ENCODE measurements around the gene CD7.

The CD7 gene

DNA sequence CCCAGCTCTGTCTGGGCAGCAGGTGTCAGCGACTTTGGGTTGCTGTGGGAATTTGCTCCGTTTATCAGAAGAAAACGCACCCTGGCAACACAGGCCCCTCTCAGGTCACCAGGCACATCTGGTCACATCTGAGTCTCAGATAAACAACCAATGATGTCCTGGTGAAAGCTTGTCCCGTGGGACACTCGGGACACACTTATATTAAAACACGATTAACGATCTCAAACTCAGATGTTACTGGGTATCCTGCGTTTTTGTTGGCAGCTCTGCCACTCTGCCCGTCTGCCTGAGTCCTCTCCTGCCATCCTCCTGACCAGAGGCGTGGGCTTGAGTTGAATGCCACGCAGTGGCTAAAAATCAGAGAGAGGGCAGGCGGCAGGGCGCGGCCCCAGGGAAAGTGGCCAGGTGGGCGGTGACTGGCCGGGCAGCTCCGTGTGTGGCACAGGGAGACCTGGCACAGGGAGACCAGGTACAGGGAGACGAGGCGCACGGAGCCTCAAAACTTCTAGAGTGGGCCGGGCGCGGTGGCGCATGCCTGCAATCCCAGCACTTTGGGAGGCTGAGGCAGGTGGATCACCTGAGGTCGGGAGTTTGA lies 14.0 kb upstream of the CD7 start:
- Histone ChIP-seq H3K4me3 (ENCODE audit: low read depth, low read length) (no peak overlapping the region), H3K4me1 (ENCODE audit: control insufficient read depth, insufficient read depth, low read length) (peaks cover 9% of the 10 kb centered on the region), H3K36me3 (ENCODE audit: control insufficient read depth, insufficient read depth, low read length) (no peaks in the 10 kb centered on the region), H3K9me3 (ENCODE audit: control insufficient read depth, insufficient read depth, low read length) (no peaks in the 10 kb centered on the region), H3K27me3 (ENCODE audit: control insufficient read depth, insufficient read depth, low read length) (peaks cover 28% of the 10 kb centered on the region), H3K9ac (ENCODE audit: low read depth, low read length) (no peak overlapping the region)

DNA sequence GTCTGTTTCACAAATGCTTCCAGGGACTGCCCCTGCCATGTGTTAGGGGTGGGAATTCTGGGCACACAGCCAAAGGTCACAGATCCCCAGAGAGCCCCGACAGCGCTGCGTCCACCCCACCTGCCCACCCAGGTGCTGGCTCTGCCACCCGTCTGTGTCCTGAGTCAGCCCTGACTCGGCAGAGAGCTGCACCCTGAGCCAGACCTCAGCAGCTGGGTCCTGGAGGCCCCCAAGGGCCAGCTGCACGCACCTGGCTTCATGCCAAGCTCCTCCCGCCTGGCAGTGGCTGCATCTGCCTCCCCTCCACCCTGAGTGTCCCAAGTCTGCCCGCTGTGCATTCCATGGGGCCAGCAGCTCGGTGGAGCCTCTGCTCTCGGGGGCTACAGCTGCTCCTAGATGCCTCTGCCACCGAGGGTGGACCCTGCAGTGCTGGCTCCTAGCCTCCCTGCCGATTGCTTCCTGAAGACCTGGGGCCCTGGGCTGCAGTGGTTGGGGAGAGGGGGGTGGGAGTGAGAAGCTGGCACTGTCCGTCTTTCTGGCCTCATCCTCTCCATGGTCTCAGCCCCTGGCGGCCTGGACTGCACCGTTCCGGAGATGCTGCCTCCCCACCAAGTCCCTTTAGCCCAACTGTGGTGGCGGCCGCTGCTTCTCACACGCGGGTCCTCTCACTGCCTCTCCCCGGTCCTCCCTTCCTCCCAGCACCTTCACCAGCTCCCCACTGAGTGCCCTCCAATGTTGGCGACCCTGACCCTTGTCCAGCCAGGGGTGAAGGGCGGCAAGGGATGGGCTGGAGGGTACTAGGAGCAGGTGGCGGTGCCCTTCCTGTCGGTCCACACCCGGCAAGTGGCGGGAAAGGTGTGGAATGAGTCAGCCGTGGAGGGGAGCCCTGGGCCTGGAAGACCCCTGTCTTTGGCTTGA lies 13.2 kb upstream of the CD7 start:
- Histone ChIP-seq H3K4me1 (ENCODE audit: control insufficient read depth, insufficient read depth, low read length) (peaks cover 9% of the 10 kb centered on the region), H3K27me3 (ENCODE audit: control insufficient read depth, insufficient read depth, low read length) (peaks cover 25% of the 10 kb centered on the region)

DNA sequence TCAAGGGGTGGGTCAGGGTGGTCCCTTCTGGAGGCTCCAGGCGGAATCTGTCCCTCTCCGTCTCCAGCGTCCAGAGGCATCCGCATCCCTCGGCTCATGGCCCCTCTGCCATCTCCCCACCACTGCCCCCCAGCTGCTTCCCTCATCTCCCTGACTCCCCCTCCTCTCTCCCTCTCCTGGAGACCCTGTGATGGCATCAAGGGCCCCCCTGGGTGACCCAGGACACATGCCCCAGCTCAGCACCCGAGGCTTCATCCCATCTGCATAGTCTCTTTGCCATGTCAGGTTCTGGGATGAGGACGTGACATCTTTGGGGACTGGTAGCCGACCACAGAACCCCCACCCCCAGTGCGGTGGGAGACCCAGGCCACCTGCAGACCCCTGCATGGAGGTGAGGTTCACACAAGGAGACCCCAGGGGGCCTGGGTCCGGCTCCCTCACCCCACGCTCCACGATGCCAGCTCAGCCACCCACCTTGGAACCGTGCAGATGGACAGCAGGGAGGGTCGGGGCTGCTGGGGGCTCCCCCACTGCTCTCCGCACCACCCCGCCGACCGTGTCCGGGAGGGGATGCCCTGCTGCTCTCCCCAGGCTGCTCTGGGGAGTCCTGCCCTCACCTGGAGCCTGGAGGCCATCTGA lies 12.4 kb upstream of the CD7 start:
- no peak overlapping the region for H3K9ac ChIP-seq (ENCODE audit: low read depth, low read length)
- H3K27me3 ChIP-seq (ENCODE audit: control insufficient read depth, insufficient read depth, low read length) = peaks cover 18% of the 10 kb centered on the region
- no peaks in the 10 kb centered on the region for H3K36me3 ChIP-seq (ENCODE audit: control insufficient read depth, insufficient read depth, low read length)
- no peaks in the 10 kb centered on the region for H3K9me3 ChIP-seq (ENCODE audit: control insufficient read depth, insufficient read depth, low read length)
- H3K4me1 ChIP-seq (ENCODE audit: control insufficient read depth, insufficient read depth, low read length) = peaks cover 9% of the 10 kb centered on the region
- no peak overlapping the region for H3K4me3 ChIP-seq (ENCODE audit: low read depth, low read length)

More for the DNA sequence above, 13.2 kb upstream of the CD7 start:
- H3K9me3 ChIP-seq (ENCODE audit: control insufficient read depth, insufficient read depth, low read length) = no peaks in the 10 kb centered on the region
- H3K36me3 ChIP-seq (ENCODE audit: control insufficient read depth, insufficient read depth, low read length) = no peaks in the 10 kb centered on the region
- H3K4me3 ChIP-seq (ENCODE audit: low read depth, low read length) = no peak overlapping the region
- H3K9ac ChIP-seq (ENCODE audit: low read depth, low read length) = no peak overlapping the region

DNA sequence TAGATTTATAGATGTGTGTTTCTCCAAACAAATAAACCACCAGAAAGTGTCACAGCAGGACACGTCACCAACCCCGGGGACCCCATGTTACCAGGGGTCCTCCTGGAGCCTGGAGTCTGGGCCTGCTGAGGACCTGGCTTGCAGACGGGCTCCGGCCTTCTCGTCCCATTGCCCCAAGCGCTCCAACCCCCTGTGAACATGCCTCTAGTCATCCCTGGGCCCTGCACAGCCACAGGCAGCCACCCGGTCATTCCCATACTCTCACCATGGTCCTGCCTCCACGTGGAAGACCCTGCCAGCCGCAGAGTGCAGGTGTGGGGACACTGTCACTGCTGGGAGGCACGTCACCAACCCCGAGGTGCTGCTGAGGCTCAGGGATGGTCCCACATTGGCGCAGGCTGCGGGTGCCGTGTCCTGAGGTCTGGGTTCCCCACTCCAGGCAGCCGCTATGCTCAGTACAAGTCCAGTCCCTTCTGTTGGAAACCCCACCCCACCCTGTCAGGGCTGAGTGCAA lies 11.6 kb upstream of the CD7 start:
- Histone ChIP-seq H3K4me3 (ENCODE audit: low read depth, low read length) (no peak overlapping the region), H3K27me3 (ENCODE audit: control insufficient read depth, insufficient read depth, low read length) (peaks cover 13% of the 10 kb centered on the region), H3K4me1 (ENCODE audit: control insufficient read depth, insufficient read depth, low read length) (peaks cover 9% of the 10 kb centered on the region), H3K9ac (ENCODE audit: low read depth, low read length) (no peak overlapping the region), H3K36me3 (ENCODE audit: control insufficient read depth, insufficient read depth, low read length) (no peaks in the 10 kb centered on the region), H3K9me3 (ENCODE audit: control insufficient read depth, insufficient read depth, low read length) (no peaks in the 10 kb centered on the region)

DNA sequence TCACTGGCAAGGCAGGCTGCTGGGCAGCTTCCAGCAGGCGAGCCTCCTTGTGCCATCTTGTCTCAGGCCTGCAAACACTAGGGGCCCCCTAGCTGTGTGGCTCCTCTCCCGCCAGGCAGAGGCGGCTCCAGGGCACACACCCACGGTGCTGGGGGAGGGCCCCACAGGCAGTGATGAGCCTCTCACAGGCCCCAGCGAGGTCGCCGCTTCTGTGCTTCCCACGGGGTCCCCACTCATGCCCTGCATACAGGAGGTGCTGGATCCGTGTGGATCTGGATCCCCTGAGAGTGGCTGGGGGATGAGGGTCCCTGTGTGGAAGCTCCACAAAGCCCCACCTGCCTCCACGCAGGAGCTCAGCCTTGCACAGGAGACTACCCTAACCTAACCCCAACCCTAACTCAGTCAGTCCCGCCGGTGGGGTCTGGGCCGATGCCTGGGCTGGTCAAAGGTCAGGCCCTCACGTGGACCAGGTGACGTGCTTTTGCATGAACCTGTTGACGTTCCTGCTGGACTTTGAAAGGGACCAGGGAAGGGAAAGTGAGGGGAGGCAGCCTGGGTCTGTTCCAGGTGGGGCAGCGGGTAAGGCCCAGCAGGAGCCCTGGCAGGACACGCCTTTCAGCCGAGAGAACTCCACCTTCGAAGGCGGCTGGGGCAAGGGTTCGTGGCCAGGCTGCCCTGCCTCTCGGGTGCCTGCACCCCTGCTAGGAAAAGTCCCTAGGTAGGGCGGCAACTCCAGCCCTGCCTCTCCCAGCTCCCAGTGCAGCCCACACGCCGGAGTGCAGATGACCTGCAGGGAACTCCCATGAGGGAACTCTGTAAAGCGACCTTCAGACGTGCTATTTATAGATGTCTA lies 11.0 kb upstream of the CD7 start:
- Histone ChIP-seq H3K4me1 (ENCODE audit: control insufficient read depth, insufficient read depth, low read length) (peaks cover 9% of the 10 kb centered on the region), H3K9ac (ENCODE audit: low read depth, low read length) (no peak overlapping the region), H3K4me3 (ENCODE audit: low read depth, low read length) (no peak overlapping the region), H3K9me3 (ENCODE audit: control insufficient read depth, insufficient read depth, low read length) (no peaks in the 10 kb centered on the region), H3K27me3 (ENCODE audit: control insufficient read depth, insufficient read depth, low read length) (peaks cover 10% of the 10 kb centered on the region), H3K36me3 (ENCODE audit: control insufficient read depth, insufficient read depth, low read length) (no peaks in the 10 kb centered on the region)

DNA sequence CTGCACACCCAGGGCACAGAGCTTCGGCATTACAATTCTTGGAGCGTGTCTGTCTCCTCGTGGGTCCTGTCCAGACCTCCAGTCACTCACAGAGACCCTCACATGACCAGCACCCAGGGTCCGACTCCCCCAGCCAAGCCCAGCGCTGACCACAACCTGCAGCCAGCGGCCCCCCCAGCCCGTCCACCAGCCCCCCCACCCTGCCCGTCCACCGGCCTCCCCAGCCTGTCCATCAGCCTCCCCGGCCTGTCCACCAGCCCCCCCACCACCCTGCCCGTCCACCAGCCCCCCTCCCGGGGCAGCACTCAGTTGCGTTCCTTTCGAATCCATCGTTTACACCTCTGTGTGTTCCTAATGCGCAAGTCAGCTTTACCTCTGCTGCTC lies 10.3 kb upstream of the CD7 start:
- Histone ChIP-seq H3K36me3 (ENCODE audit: control insufficient read depth, insufficient read depth, low read length) (no peaks in the 10 kb centered on the region), H3K4me3 (ENCODE audit: low read depth, low read length) (no peak overlapping the region), H3K9ac (ENCODE audit: low read depth, low read length) (no peak overlapping the region), H3K9me3 (ENCODE audit: control insufficient read depth, insufficient read depth, low read length) (no peaks in the 10 kb centered on the region), H3K27me3 (ENCODE audit: control insufficient read depth, insufficient read depth, low read length) (peaks cover 6% of the 10 kb centered on the region), H3K4me1 (ENCODE audit: control insufficient read depth, insufficient read depth, low read length) (peaks cover 6% of the 10 kb centered on the region)

DNA sequence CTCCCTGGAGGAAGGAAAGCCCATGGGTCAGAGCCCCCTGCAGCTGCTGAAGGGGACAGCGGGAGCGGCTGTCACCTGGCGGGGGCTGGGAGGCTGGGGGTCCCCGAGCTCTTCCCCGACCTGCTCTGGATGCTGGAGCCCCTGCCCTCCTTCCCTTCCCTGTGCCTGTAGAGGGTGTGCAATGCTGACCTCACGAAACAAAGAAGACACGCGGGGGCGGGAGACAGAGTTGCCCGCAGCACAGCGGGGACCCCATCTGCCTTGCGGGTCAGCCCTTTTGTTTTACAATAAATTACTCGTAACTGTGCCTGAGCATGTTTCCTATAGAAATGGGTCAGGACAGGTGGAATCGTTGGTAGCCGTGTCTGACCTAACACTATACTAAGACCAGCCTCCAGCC lies 9.9 kb upstream of the CD7 start:
- Histone ChIP-seq H3K9me3 (ENCODE audit: control insufficient read depth, insufficient read depth, low read length) (no peaks in the 10 kb centered on the region), H3K4me1 (ENCODE audit: control insufficient read depth, insufficient read depth, low read length) (peaks cover 6% of the 10 kb centered on the region), H3K9ac (ENCODE audit: low read depth, low read length) (no peak overlapping the region), H3K27me3 (ENCODE audit: control insufficient read depth, insufficient read depth, low read length) (peaks cover 2% of the 10 kb centered on the region), H3K36me3 (ENCODE audit: control insufficient read depth, insufficient read depth, low read length) (no peaks in the 10 kb centered on the region), H3K4me3 (ENCODE audit: low read depth, low read length) (no peak overlapping the region)

DNA sequence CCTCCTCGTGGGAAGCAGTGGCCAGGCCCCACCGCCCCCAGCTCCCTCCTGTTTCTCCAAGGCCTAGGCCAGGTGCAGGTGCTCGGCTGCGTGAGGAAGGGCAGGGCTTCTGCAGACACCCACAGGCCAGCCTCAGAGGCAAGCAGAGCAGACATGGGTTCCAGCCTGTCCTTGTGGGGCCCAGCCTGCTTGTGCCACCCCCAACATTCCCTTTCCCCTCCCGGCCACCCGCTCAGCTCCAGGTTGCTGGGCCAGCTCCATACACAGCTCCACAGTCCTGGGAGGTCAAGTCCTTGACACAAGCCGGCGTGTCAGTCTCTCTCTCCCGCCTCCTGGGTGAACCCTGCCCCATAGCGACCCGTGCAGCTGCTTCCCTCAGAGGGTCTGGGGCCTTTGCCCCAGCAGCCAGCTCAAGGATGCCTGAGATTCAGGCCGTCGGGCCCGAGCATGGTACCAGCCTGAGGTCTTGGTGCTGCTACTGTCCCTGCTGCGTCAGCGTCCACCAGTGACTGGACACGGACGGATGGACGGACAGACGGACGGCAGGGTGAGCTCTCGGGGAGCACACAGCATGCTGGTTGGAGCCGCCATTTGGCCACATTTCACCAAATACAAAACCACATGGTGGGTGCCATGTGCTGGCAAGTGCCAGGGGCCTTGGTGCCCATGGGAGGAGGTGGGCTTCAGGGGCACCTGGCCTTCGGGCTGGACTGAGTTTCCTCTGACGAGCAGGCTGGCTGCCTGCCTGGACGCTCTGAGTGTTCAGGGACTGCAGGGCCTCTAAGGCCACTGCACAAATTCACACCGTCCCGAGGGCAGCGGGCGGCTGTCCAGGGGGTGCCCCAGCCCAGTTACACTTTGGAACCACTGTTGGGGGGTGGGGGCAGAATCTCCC lies 8.1 kb upstream of the CD7 start:
- Histone ChIP-seq H3K4me1 (ENCODE audit: control insufficient read depth, insufficient read depth, low read length) (peaks cover 6% of the 10 kb centered on the region), H3K27me3 (ENCODE audit: control insufficient read depth, insufficient read depth, low read length) (no peaks in the 10 kb centered on the region), H3K4me3 (ENCODE audit: low read depth, low read length) (no peak overlapping the region), H3K9me3 (ENCODE audit: control insufficient read depth, insufficient read depth, low read length) (no peaks in the 10 kb centered on the region), H3K36me3 (ENCODE audit: control insufficient read depth, insufficient read depth, low read length) (no peaks in the 10 kb centered on the region), H3K9ac (ENCODE audit: low read depth, low read length) (no peak overlapping the region)

DNA sequence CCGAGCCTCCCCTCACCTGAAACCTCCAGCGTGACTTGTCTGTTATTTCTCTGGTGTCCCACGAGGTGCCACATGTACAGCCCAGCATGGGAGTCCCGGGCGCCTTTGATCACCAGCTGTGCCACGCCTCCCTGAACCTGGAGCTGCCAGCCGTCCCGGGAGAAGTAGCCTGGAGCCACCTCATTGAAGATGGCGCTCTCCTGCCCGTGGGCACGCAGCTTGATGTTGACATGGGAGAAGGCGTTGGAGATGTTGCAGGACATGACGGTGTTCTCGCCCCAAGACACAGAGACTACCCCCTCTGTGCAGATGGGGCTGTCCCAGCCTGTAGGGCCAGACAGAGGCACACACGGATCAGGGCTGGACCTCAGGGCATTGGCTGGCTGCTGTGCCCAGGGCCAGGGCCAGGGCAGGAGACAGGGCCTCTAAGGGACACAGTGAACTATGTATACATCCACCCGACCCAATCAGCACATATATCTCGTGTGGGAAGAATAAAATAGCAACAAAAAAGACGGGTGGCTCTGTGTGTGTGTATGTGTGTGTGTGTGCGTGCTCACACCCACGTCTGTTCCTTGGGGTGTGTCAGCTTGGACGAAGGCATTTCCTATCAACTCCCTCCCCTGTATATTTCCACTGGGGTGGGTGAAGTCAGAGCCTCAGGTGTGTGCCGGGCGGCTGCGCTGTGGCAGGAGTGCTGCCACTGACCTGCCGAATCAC lies 7.3 kb upstream of the CD7 start:
- Histone ChIP-seq H3K9ac (ENCODE audit: low read depth, low read length) (no peak overlapping the region), H3K4me3 (ENCODE audit: low read depth, low read length) (no peak overlapping the region), H3K4me1 (ENCODE audit: control insufficient read depth, insufficient read depth, low read length) (peaks cover 6% of the 10 kb centered on the region)

DNA sequence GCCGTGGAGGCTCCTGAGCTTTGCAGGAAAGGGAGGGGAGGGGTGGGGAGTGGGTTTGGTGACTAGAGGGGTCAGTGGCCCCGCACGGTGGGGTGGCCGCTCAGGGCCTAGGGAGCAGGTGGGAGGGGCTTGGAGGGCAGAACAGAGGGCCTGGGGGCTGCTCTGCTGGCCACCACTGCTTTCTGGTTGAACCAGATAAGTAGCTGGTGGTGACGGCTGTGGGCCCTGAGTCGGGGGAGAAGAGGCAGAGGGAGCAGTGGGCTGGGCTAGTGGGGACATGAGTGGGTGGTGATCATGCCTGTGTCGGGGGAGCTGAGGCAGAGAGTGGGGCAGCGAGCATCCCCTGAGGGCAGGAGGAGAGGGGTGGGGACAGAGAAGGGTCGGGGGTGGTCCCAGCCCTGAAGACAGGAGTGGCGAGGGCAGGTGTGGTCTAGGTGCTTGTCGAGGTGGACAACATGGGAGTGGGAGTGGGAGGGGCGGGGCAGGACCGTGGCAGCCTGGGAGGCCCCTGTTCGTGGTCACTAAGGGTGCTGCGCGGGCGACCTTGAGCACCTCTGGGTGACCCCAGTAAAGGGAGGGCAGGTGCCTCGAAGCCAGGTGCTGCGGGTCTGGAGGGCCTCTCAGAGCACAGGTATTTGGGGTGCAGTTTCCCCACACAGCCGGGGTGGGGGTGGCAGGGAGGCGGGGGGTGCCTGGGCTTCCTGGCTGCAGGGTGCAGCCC lies 6.3 kb upstream of the CD7 start:
- Histone ChIP-seq H3K4me1 (ENCODE audit: control insufficient read depth, insufficient read depth, low read length) (peaks cover 6% of the 10 kb centered on the region), H3K4me3 (ENCODE audit: low read depth, low read length) (no peak overlapping the region), H3K9me3 (ENCODE audit: control insufficient read depth, insufficient read depth, low read length) (no peaks in the 10 kb centered on the region), H3K36me3 (ENCODE audit: control insufficient read depth, insufficient read depth, low read length) (no peaks in the 10 kb centered on the region), H3K27me3 (ENCODE audit: control insufficient read depth, insufficient read depth, low read length) (no peaks in the 10 kb centered on the region), H3K9ac (ENCODE audit: low read depth, low read length) (no peak overlapping the region)

More for the DNA sequence above, 7.3 kb upstream of the CD7 start:
- H3K9me3 ChIP-seq (ENCODE audit: control insufficient read depth, insufficient read depth, low read length) = no peaks in the 10 kb centered on the region
- H3K27me3 ChIP-seq (ENCODE audit: control insufficient read depth, insufficient read depth, low read length) = no peaks in the 10 kb centered on the region
- no peaks in the 10 kb centered on the region for H3K36me3 ChIP-seq (ENCODE audit: control insufficient read depth, insufficient read depth, low read length)
